Left kidney (tissue), 2 donors: ENCODE measurements around the gene CGB3. TPM values are rescaled to one million over a fixed set of nuclear protein-coding genes. Genes with fewer than 3 reads are reported as not detected.

ENCODE experiments used
- DNase-seq: peaks from one replicate; pipeline ENCODE4 v3.0.0-alpha.2; 2013
- polyA plus RNA-seq: library from polyadenylated mRNA; unstranded; fragments of 120-200 nt; gene quantifications from one replicate; pipeline ENCODE4 v1.2.1, GENCODE V29; 2013; ENCODE audit not compliant: insufficient read length

The CGB3 gene
- polyA plus RNA-seq, 1 donor, result not detected

- no peak for DNase-seq
These were observed 7.9 kb downstream of the CGB3 start for GRCh38 chr19:49016067-49016839.

DNA sequence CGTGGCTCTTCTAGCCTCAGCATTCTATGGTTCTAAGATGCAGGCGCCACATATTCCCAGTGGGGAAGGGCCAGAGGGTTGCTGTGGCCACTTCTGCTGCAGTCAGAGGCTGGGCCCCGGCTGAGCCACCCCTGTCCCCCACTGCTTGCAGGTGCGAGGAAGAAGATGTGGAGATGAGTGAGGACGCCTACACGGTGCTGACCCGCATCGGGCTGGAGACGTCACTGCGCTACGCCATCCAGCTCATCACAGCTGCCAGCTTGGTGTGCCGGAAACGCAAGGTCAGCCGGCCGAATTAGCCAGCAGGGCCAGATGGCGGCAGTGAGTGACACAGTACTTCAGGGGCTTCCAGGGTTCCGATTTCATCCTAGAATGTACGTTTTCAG lies 9.3 kb downstream of the CGB3 start:
- DNase-seq, result no peak

GRCh38 chr19:49014123-49014869 lies 9.8 kb downstream of the CGB3 start:
- no peak for DNase-seq

DNA sequence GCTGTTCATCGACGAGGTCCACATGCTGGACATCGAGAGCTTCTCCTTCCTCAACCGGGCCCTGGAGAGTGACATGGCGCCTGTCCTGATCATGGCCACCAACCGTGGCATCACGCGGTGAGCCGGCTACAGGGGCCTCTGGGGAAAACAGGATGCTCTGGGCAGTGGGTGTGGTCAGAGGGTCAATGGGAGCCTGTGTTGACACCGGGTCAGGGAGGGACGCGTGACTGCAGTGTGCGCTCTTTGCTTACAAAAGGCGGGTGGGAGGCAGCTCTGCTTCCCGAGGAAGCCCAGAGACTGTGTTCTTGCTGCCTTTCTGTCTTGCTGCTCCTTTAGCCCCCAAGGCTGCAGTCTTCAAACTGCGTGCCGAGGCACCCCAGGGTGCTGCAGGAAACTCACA lies 12.9 kb downstream of the CGB3 start:
- no peak for DNase-seq

- DNase-seq, result no peak
These were observed 13.7 kb downstream of the CGB3 start for GRCh38 chr19:49010453-49010852.

- no peak for DNase-seq
These were observed 14.3 kb downstream of the CGB3 start for GRCh38 chr19:49009828-49010227.

DNA sequence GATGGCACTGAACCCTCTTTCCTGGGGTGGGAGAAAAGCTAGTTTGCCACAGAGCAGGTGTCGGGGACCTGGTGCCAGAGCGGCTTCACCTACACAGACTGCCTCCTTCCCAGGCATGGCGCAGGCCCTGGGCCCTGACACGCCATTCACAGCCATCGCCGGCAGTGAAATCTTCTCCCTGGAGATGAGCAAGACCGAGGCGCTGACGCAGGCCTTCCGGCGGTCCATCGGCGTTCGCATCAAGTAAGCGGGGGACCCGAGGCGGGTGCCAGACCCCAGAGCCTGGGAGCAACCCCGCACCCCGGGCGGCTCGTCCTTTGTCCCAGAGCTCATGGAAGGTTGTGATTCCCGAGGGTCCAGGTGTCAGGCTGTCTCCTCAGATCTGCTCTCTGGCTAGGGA lies 17.2 kb downstream of the CGB3 start:
- no peak for DNase-seq

- DNase-seq, result no peak
These were observed 19.0 kb downstream of the CGB3 start for GRCh38 chr19:49004964-49005614.

GRCh38 chr19:49004133-49004532 lies 20.0 kb downstream of the CGB3 start:
- no peak for DNase-seq

GRCh38 chr19:48999481-49000325 lies 24.4 kb downstream of the CGB3 start:
- no peak for DNase-seq

DNA sequence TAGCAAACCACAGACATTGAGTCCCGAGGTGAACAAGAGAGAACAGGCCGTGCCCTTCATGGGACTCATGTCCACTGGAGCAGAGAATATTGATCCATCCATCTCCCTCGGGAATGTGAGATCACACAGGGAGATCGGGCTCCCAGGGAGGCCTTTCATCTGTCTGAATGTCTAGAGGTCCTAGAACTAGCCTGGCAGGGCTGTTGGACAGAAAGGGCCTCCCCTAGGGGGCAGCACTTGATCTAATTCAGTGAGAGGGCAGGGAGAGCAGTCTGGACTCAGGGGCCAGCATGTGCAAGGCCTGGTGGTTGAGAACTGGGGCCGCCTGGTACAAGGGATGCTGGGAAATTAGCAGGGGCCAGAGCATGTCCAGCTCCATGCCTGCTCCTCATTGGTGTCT lies 26.2 kb downstream of the CGB3 start:
- DNase-seq, result no peak

DNA sequence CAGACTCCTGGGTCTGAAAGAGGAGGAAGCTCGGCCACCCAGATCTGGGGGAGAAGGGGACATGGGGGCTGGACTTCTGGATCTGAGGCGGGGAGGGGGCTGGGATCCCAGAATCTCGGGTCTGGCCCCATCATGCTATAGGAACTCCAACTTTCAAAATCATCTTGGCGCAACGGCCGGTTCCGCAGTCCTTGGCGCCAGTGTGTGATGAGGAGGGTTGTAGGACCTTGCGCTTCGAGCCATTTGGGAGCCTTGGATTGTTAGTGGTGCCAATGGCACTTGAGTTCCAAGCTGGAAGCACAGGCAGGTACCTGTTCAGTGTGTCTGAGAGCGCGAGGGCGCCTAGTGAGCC lies 30.1 kb downstream of the CGB3 start:
- no peak for DNase-seq

DNA sequence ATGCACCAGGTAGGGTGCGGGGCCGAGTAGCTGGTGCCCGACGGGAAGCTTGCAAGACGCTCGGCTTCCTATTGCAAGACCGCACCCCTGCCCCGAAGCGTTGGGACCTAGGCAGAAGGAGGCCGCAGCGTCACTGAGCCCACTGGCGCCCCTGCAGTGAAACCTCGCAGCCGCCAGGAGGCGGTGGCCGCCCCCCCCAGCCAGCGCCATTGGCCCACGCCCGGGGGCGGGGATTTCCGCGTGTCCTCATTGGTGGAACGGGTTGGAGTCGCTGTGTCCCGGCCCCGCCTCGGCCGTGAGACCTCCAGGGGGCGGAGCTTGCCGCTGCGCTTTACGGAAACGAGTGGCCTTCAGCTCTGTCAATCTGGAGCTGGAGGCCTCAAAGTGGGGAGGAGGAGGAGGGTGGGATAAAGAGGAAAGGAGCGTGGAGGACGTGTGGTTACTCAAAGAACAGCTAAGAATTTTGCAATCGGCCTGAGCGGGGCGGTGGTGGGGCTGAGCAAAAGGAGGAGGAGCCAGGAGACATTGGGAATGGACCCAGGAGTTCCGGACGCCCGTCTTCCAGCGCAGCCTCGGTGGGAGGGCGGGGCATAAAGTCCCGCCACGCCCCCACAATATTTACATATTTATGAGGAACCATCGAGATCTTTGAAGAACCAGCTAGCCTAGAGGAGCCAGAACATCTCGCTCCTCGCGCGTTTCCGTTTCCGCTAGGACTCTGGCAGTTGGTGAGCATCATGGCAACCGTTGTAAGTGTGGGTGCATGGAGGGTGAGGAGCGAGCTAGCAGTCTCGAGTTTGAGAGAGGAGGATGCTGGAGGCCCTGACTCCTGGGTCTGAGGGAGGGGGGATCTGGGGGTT lies 30.7 kb downstream of the CGB3 start, which contains the start of the genes GYS1 and RUVBL2:
GYS1 (minus strand) TSS at position 135 of the 860 bp plus-strand sequence. CDS start 197 bp downstream, outside the sequence.
RUVBL2 (plus strand) TSS at position 713 of the 860 bp plus-strand sequence; CDS start at position 738, 25 bp downstream.
- peak; percentile 99 for DNase-seq

DNA sequence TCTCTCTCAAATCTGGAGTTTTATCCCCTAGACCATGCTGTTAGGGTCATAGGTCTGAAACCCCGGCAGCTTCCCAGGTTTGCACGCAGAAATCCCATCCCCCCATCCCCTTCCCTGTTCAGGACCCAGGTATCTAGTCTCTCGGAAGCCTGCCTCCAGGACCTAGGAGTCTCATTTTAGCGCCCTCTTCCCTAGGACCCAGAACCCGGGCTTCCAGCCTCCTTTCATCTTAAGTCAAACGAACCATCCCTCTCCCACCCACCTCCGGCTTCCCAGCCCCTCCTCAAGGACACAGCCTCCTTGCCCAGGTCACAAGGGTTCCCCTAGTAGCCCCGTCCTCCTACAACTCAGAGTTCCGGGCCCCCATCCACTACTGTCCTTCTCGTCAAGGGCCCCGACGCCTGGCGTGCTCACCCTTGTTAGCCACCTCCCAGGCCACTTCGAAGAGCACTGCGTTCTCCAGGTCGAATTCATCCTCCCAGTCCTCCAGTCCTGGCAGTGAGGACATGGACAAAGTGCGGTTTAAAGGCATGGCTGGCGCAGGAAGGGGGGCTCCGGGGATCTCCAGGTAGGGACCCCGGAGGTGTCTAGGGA lies 31.5 kb downstream of the CGB3 start:
- peak; percentile 14 for DNase-seq

- no peak for DNase-seq
These were observed 32.1 kb downstream of the CGB3 start for GRCh38 chr19:48991873-48992580.

DNA sequence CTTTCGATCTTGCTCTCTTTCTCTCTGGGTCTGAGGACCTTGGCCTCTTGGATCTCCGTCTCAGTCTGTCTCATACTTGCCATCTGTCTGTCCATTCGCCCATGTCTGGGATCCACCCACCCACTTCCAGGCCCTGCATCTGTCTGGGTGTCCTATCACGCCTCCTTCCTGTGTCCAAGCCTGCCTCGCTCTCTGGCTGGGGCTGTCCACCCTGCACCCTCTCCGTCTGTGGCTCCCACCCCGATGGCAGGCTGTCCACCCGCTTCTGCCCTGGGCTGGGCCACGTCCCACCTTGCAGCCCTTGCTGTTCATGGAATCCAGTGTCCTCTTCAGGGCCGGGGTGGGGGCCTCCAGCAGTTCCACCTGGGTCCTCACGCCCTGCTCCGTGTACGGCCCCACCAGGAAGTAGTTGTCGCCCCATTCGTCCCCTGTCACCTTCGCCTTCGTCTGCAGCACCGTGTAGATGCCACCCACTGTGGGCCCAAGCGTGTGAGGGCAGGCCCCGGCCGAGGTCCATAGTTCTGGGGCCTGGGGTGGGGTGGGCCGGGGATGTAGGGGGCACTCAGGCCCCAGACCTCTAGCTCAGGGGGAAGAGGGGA lies 33.0 kb downstream of the CGB3 start:
- DNase-seq, result no peak

GRCh38 chr19:48990400-48990799 lies 33.7 kb downstream of the CGB3 start:
- no peak for DNase-seq

- no peak for DNase-seq
These were observed 34.3 kb downstream of the CGB3 start for GRCh38 chr19:48989701-48990291.

- DNase-seq, result no peak
These were observed 35.3 kb downstream of the CGB3 start for GRCh38 chr19:48988860-48989259.
